HG03280 (cell line): ENCODE measurements around the gene SDHA.
"Not testable (repeated sequence)": the region's sequence is repeated elsewhere in the genome, so short reads cannot be mapped to it uniquely, and the experiment has no call there.

ENCODE experiments used
- ATAC-seq: cut with Tn5 transposase; IDR thresholded peaks from one replicate; pipeline ENCODE4 v1.9.1; 2021; ENCODE audit warnings: mild to moderate bottlenecking, moderate library complexity; ENCODE audit not compliant: unreplicated experiment

SDHA gene

DNA sequence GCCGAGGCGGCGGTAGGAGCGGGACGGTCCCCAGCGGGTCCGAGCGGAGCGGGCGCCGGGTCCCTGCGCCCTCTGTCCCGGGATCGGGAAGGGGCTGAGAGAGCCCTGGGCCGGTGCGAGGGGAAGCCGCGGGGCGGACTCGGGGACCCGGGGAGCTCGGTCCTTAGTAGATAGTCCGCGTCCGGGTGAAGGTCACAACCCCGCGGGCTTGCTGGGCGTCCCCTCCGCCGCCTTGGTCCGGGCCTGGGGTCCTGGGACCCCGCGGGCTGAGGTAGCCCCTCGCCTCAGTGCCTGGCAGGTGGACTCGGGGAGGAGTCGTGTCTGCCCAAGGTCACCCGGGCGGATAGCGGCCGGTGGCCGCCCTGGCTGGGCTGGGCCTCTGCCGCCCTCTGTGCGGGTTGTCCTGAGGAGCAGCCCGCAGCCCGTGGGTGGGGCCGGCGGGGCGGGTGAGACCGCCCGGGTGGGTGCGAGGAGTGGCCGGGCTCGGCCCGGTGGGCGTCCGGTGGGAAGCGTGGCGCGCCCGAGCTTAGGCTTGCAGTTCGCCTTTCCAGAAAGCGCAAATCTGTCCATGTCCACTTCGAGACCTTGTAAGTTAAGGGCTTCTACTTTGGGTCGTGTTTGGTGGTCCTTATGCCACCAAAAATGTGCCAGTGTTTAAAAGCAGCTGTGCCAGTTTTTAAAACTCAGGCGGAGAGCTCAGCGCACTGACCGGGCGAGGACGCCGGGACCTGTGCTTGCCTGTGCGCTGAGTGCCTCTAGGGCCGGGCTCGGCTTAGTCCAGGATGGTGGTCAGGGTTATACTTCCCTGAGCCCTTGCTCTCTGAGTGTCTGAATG is 554 bp downstream of the SDHA start:
- ATAC-seq = peak; percentile 19

DNA sequence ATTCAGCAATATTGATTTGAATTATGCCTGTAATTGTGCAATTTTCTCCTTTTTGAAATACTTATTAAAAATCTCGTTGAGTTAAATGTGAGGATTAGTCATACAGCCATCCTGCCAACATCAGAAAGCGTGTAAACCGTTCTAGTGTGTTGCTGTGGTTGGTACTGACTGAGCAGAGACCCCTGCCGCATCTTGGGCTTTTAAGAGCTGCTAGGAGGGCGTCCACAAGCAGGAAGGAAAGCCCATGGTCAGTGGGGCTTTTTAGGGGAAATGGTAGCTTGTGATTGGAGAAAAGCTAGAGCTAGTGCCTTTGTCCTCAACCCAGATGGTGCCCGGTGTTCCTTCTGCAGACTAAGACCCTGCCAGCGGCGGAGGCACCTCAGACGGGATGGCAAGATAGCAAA is 1.3 kb downstream of the SDHA start:
- no peak for ATAC-seq

GRCh38 chr5:219991-220390 is 1.9 kb downstream of the SDHA start:
- ATAC-seq = no peak

GRCh38 chr5:222951-223715 is 5.0 kb downstream of the SDHA start:
- not testable (repeated sequence) for ATAC-seq

DNA sequence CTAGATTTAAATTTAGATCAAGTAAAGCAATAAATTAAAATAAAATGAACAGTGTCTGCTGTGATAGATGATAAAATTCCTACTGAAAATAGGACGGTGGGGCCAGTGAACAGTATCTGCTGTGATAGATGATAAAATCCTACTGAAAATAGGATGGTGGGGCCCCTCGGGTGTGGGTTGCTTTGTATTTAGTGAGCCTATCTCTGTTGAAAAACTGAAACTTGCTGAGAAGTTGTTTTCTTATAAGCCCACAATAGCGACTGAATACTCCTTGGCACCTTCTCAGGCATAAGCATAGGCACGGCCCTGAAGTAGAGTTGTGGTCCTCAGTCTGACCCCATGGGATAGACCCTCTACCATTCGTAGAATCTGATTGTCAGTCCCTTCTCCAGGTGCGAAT is 5.7 kb downstream of the SDHA start:
- ATAC-seq = no peak

- ATAC-seq = no peak
These were observed 7.2 kb downstream of the SDHA start for GRCh38 chr5:225334-225733.

DNA sequence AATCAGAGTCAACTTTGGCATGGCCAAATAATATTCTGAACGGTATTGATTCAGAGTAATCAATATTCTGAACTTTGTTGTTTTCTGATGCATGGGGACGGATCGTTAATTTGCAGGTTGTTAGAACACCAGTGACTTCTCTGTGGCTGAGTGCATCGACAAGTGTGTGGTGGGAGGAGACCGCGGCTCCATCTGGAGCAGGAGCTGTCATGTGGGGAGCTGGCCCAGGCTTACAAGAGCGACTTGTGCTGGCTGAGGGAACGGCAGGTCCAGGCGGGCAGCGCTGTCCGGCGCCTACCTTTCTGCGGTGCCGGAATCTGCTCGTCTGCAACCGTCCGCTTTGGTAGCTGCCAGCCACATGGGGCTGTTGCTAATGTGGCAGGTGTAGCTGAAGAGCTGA is 9.3 kb downstream of the SDHA start:
- ATAC-seq = not testable (repeated sequence)

DNA sequence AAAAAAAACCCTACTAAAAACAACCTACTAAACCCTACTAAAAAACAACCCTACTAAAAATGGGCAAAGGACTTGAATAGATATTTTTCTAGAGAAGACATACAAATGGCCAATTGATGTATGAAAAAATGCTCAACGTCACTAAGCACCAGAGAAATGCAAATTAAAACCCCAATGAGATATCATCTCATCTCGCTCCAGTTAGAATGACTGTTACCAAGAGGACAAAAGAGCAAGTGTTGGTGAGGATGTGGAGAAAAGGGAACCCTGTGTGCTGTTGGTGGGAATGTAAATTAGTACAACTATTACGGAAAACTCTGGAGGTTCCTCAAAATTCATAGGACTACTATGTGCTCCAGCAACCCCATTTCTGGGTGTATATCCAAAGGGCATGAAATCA is 10.8 kb downstream of the SDHA start:
- ATAC-seq = no peak

- ATAC-seq = no peak
These were observed 12.6 kb downstream of the SDHA start for GRCh38 chr5:230711-231110.

- no peak for ATAC-seq
These were observed 13.5 kb downstream of the SDHA start for GRCh38 chr5:231661-232060.

DNA sequence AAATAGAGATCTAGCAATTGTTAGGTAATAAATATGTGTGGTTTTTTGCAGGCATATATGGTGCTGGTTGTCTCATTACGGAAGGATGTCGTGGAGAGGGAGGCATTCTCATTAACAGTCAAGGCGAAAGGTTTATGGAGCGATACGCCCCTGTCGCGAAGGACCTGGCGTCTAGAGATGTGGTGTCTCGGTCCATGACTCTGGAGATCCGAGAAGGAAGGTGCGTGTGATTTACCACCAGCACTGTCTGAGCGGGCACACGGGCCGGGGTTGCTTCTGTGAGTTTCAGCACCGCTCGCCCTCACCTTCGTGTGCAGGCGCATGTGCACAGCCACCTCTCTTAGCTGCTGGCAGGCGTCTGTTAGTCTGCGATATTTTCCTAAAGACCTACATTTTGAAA is 15.3 kb downstream of the SDHA start:
- ATAC-seq = not testable (repeated sequence)

- no peak for ATAC-seq
These were observed 16.3 kb downstream of the SDHA start for GRCh38 chr5:234450-234849.

DNA sequence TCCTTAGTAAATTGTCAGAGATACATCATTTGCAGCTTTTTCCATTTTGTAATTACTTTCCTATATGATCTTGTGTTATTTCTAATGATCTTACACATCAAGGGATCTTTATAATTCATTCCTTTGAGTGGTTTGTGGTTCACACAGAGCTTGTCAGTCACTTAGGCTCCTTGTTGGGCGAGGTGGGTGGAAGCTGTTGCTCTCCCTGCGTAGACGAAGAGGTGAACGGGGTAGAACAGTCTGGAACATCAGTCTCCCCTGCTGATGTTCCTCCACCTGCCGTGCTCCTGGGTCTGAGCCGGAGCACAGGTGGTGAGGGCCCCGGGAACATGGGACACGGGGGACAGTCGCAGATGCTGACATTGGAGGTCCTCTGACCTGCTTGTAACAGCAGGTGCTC is 17.4 kb downstream of the SDHA start:
- not testable (repeated sequence) for ATAC-seq

DNA sequence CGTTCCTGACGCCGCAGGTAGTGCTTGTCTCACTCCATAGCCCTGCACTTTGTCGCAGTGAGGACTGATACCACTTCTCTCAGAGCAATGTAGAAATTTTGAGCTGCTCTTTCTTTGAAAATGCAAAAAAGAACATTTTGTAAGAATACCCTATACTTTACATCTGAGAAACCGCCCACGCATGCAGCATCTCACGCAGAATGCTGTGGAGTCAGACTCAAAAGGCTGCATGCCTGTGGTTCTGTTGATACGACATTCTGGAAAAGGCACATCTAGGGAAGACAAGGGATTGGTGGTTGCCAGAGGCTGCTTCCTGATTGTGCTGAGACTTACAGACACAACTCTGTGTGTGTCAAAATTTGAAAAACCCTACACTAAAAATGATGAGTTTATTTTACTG is 19.8 kb downstream of the SDHA start:
- not testable (repeated sequence) for ATAC-seq

DNA sequence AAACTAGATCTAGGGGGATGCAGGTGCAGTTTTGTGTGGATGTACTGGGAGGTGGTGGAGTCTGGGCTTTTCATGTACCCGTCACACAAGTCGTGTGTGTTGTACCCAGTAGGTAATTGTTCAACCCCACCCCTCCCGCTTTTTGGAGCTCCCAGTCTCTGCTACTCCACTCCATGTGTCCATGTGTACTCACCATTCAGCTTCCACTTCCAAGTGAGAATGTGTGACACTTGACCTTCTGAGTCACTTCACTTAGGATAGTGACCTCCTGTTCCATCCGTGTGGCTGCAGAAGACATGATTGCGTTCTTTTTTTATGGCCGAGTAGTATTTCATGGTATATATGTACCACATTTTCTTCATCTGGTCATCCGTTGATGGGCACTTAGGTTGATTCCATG is 22.4 kb downstream of the SDHA start:
- not testable (repeated sequence) for ATAC-seq

DNA sequence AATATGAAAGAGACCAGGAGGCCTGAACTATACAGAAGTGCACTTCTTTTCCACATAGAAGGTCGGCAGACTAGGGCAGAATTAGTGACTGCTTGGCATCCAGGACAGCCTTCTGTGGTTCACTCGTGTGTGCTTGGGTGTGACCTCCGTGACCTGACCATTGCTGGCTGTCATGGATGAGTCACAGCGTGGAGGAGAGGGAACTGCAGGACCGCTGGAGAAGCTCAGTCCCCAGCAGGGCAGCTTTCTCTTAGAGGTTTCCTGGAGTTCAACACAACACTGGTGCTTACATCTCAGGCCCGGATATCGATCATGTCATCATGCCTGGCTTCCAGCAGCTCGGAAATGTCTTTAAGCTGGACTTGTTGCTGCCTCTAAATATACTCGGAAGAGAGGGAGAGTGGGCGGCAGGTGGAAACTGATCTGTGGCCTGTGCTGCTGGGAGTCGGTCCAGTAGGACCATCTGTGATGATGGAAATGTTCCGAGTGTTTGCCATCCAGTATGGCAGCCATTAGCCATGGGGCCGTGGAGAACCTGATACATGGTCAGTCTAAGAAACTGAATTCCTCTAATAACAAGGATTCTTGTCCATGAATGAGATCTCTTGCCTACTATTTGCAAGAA is 23.0 kb downstream of the SDHA start:
- ATAC-seq = not testable (repeated sequence)

DNA sequence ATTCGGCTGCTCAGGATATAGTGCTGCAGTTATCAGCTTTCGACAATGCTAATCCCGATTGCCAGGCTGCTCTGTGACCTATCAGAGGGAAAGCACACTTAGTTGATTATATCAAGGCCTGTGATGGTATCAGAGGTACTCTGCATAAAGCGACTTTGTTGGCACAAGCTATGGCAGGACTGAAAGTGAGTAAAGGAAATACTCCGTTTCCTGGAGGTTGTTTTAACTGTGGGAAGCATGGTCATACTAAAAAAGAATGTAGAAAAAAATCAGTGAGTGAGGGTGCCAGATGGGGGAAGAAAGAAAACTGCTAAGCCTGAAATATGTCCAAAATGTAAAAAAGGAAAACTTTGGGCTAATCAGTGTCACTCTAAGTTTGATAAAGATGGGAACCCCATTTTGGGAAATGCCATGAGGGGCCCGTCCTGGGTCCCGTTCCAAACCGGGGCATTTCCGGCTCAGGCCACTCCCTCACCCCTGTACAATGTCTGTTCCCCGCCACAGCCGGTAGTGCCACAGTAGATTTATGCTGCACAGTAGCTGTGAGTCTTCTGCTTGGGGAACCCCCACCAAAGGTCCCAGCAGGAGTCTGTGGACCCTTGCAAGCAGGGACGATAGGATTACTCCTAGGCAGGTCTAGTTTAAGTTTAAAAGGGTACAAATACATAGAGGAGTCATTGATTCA is 25.7 kb downstream of the SDHA start:
- not testable (repeated sequence) for ATAC-seq

- not testable (repeated sequence) for ATAC-seq
These were observed 27.6 kb downstream of the SDHA start for GRCh38 chr5:245717-246116.

DNA sequence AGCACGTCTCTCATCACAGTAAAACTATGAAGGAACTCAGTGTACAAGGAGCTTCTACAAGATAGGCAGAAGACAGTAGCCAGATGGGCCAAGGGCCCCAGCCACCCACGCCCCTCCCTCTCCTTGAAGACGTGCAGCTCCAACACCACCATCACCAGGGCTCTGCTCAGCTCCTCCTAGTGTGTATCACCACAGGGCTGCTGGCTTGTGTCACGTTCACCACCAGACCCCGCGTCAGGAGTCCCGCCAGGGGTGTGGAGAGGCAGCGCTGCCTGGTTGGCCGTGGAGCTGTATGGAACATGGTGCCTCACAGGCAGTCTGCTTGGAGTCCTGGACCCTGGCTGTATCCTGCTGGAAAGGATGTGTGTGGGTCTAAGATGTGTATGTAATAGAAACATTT is 32.3 kb downstream of the SDHA start:
- ATAC-seq = not testable (repeated sequence)

DNA sequence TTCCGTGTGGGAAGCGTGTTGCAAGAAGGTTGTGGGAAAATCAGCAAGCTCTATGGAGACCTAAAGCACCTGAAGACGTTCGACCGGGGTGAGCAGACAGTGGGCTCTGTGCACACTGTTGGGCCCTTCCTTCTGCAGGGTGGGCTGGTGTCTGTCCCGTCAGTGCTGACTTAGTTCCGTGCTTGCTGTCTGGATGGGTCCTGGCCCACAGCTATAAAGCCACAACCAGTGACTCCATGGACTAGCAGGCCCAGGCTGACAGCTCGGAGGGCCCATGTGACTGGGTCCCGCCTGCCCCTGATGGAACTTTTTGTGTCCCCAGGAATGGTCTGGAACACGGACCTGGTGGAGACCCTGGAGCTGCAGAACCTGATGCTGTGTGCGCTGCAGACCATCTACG is 32.9 kb downstream of the SDHA start:
- not testable (repeated sequence) for ATAC-seq

- not testable (repeated sequence) for ATAC-seq
These were observed 33.4 kb downstream of the SDHA start for GRCh38 chr5:251538-251937.
